Measurements from ENCODE around the gene TRAPPC3L.
A peak's percentile ranks its signal among the peaks of the same experiment; 100 is the strongest.

Gene TRAPPC3L

GRCh38 chr6:116531675-116532570, 13.6 kb downstream of the TRAPPC3L start:
- no peak for DNase-seq (ENCODE audit: low read depth)
- TF ChIP-seq, protein P1, sequence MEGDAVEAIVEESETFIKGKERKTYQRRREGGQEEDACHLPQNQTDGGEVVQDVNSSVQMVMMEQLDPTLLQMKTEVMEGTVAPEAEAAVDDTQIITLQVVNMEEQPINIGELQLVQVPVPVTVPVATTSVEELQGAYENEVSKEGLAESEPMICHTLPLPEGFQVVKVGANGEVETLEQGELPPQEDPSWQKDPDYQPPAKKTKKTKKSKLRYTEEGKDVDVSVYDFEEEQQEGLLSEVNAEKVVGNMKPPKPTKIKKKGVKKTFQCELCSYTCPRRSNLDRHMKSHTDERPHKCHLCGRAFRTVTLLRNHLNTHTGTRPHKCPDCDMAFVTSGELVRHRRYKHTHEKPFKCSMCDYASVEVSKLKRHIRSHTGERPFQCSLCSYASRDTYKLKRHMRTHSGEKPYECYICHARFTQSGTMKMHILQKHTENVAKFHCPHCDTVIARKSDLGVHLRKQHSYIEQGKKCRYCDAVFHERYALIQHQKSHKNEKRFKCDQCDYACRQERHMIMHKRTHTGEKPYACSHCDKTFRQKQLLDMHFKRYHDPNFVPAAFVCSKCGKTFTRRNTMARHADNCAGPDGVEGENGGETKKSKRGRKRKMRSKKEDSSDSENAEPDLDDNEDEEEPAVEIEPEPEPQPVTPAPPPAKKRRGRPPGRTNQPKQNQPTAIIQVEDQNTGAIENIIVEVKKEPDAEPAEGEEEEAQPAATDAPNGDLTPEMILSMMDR (conservative IDR thresholded peaks at IDR 0.05; ENCODE audit: low read depth, low read length), result peak; percentile 77
- no peak overlapping the region for H3K4me3 ChIP-seq (ENCODE audit: low read length)

- H3K4me3 ChIP-seq (ENCODE audit: low read length), result no peak overlapping the region
- TF ChIP-seq, protein P1 (conservative IDR thresholded peaks at IDR 0.05; ENCODE audit: low read depth, low read length), result no peak
- DNase-seq (ENCODE audit: low read depth), result no peak
Observed at GRCh38 chr6:116530436-116530835, 15.0 kb downstream of the TRAPPC3L start.

DNA sequence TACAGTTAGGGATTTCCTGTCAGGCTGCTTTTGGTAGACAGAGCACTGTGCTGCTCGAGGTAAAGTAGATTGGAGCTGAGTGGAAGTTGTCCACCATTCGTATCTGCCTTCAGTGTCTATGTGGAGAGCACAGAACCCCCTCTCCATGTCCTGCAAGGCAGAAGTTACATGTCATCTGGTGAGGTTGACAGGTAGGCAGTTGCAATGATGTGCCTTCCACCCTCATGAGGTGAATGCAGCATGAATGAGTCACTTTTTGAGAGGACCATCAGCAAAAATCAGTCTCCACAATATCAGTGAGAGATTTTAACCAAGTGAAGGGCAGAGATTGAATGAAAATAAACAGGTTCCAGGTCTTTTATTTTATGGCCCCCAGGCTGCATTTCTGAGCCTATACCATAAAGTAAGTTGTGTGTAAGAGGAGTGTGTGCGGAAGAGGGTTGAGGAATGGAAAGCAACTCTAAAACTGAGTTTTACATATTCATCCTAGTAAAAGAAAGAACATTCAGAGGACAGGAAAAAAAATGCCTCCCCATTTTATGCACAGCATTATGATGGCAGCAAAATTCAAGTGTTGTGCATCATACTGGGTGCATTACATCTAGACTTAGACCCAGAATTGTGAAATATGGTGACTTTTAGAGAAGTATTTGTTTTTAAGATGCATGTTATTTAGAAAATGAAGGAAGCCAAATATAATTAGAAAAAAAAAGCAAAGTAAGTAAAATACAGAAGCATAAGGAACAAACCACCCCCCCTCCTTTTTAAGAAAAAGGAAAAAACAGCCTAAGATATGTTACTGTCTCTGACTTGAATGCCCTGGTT, 15.8 kb downstream of the TRAPPC3L start:
- H3K4me3 ChIP-seq (ENCODE audit: low read length), result no peak overlapping the region
- no peak for DNase-seq (ENCODE audit: low read depth)
- TF ChIP-seq, protein P1 (conservative IDR thresholded peaks at IDR 0.05; ENCODE audit: low read depth, low read length), result no peak

GRCh38 chr6:116528780-116529179, 16.7 kb downstream of the TRAPPC3L start:
- TF ChIP-seq, protein P1 (conservative IDR thresholded peaks at IDR 0.05; ENCODE audit: low read depth, low read length), result no peak
- DNase-seq (ENCODE audit: low read depth), result no peak
- H3K4me3 ChIP-seq (ENCODE audit: low read length), result no peak overlapping the region

DNA sequence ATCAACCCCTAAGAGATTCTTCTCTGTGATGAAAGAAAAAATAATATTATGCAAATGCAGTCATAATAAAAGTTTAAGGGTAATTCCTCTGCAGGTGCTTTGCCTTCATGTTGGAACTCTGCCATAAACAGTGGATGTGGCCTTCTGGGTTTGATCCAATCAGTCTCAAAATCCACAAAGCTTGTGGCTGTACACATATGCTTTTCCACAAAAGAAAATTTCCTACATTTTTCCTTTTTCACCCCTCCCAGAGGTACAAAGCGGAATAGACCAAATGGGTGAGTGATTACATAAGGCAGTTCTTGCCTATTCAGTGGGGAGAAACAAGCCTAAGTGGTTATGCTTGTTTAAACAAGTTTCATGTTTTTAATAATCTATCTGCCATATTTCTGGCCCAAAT, 17.4 kb downstream of the TRAPPC3L start:
- no peak overlapping the region for H3K4me3 ChIP-seq (ENCODE audit: low read length)
- TF ChIP-seq, protein P1 (conservative IDR thresholded peaks at IDR 0.05; ENCODE audit: low read depth, low read length), result peak; percentile 4
- DNase-seq (ENCODE audit: low read depth), result no peak

GRCh38 chr6:116524236-116524635, 21.2 kb downstream of the TRAPPC3L start:
- TF ChIP-seq, protein P1 (conservative IDR thresholded peaks at IDR 0.05; ENCODE audit: low read depth, low read length), result no peak
- DNase-seq (ENCODE audit: low read depth), result no peak
- H3K4me3 ChIP-seq (ENCODE audit: low read length), result no peak overlapping the region
